GM12865 (cell line): ENCODE results near the gene NXPE1.

Experiments
- DNase-seq: peaks from one replicate; pipeline ENCODE4 v3.0.0; 2010; ENCODE audit warnings: low read depth
- H3K4me3 ChIP-seq: 2 replicates; pipeline ENCODE4 v1.5.1; 2011; ENCODE audit warnings: mild to moderate bottlenecking, low read depth, low read length, control low read depth
- TF ChIP-seq, protein P1 (sequence below): IDR thresholded peaks from 2 replicates; pipeline ENCODE4 v1.5.1; 2011; ENCODE audit warnings: low read length, control low read depth, low read depth, inconsistent platforms; ENCODE audit not compliant: insufficient read depth; ENCODE audit errors: missing control alignments

Gene NXPE1

DNA sequence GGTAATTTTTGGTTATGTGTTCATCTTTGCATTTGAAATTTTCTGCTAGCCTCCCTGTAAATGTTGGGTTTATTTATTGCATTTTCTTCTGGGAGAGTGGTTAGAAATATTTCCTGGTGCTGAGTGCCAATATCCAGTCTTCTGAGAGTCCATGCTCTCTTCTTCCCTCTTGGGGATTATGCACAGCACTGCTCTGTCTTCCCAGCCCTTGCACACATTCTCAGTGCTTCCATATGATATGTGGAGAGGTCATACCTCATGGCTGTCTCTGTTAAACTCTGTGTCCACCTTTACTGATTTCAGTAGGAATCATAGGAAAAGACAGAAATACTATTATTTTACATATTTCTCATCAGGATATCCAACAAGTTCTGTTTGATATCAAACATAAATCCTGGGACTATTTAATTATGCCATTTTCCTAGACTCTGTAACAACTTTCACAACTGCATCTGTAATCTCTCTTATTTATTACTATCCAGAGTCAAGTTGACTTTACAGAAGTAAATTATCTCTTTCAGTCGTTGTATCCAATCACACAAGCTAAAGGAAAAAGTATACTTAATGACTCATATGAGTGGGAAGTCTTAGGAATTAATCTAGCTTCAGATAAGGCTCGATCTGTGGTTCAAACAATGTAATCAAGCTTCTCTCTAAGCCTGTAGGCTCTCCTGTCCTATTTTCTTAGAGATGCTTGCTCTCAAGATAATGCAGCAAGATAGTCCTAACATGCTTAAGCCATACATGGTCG, 2.7 kb upstream of the NXPE1 start:
- DNase-seq, result no peak
- no peak overlapping the region for H3K4me3 ChIP-seq
- TF ChIP-seq, protein P1, sequence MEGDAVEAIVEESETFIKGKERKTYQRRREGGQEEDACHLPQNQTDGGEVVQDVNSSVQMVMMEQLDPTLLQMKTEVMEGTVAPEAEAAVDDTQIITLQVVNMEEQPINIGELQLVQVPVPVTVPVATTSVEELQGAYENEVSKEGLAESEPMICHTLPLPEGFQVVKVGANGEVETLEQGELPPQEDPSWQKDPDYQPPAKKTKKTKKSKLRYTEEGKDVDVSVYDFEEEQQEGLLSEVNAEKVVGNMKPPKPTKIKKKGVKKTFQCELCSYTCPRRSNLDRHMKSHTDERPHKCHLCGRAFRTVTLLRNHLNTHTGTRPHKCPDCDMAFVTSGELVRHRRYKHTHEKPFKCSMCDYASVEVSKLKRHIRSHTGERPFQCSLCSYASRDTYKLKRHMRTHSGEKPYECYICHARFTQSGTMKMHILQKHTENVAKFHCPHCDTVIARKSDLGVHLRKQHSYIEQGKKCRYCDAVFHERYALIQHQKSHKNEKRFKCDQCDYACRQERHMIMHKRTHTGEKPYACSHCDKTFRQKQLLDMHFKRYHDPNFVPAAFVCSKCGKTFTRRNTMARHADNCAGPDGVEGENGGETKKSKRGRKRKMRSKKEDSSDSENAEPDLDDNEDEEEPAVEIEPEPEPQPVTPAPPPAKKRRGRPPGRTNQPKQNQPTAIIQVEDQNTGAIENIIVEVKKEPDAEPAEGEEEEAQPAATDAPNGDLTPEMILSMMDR, result no peak

DNA sequence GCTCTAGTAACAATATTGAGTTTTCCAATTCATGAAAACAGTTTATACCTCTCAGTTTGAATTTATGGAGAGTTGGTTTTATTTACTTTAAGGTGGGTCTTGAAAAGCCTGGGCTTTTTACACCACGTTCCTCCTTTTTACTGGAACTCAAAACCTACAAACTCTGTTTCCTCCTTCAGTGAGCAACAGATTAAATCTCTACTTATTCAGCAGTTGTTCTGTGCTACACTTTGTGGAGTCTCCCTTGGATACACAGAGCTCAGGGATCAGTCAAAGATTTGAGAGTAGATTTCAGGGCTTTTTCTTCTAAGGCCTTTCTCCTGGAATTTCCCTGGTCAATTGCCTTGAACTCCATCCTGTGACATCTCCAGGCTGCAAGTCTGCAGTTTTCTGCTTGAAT, 3.5 kb downstream of the NXPE1 start:
- TF ChIP-seq, protein P1, result no peak
- DNase-seq, result no peak
- no peak overlapping the region for H3K4me3 ChIP-seq

- TF ChIP-seq, protein P1, result no peak
- DNase-seq, result no peak
- H3K4me3 ChIP-seq, result no peak overlapping the region
These were observed 6.0 kb downstream of the NXPE1 start for GRCh38 chr11:114553642-114554041.

DNA sequence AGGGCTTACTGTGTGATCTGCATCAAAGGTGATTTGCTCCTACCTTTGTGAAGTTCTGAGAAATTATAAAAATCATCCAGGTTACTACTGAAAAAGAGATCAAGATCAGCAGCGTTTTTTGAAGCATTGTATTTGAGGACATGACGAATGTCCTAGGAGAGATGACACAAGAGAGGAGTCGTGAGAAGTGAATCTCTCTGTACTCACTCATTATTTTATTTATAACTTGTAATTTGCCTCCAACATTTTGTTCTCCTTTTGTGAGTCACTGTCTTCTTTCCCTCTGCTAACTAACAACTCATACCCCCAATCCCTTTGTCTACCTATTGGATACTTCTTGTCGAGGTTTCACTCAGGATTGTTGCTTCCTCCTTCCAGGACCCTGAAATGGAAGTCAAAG, 8.6 kb downstream of the NXPE1 start:
- no peak overlapping the region for H3K4me3 ChIP-seq
- TF ChIP-seq, protein P1, result no peak
- no peak for DNase-seq

DNA sequence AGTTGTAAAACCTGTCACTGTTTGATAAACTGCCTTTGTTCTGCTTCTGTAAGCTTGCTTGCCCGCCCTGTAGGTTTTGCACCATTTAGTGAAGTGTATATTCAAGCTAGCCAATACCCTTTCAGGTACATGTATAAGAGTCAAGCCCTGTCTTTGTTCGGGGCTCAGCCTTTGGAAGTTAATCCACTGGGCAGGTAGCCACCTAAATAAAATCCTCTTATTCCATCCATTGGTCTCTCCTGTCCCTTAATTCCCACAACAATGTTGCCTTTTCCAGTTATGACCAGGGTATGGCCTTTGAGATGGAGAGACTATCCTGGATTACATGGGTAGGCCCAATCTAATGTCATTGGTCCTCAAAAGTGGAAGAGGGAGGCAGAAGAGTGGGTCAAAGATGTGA, 34.0 kb downstream of the NXPE1 start:
- no peak overlapping the region for H3K4me3 ChIP-seq
- no peak for DNase-seq
- TF ChIP-seq, protein P1, result no peak

DNA sequence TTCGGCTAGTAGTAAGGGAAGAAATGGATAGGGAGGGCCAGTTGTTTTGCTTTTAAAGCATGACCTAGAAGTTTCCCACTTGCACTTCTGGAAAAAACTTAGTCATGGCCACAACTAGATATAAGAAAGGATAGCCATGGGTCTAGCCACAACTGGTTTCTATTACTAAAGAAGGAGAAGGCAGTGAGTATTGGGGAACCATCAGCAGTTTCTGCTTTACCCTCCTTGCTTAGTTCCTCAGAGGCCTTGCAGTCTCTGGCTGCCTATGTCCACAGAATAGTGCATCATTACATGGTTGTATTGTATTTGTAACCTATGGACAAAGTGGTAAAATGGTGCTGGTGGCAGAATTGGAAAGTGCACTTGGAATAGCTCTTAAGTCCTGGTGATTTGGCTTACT, 35.6 kb downstream of the NXPE1 start:
- TF ChIP-seq, protein P1, result no peak
- H3K4me3 ChIP-seq, result no peak overlapping the region
- no peak for DNase-seq

DNA sequence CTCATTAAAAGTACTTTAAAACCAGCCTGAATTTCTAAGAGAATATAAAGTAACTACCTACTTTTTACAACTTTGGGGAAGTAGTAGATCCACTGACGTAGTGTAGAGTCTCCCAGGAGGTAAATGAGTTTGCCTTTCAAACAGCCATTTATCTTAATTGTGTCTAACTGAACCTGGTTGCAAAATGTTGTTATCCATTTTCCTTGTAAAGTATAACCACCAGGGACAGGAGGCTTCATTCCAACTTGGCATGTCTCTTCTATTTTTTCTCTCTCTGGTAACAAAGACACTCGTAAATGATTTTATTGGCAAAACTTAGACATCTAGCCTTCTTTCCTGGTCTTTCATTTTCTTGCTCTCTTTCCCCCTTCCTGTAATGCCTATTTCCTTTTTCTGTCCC, 36.9 kb downstream of the NXPE1 start:
- DNase-seq, result no peak
- no peak overlapping the region for H3K4me3 ChIP-seq
- TF ChIP-seq, protein P1, result no peak
